ENCODE results near the gene VPS26B.
"Not testable (repeated sequence)": the region's sequence is repeated elsewhere in the genome, so short reads cannot be mapped to it uniquely, and the experiment has no call there.

VPS26B gene

DNA sequence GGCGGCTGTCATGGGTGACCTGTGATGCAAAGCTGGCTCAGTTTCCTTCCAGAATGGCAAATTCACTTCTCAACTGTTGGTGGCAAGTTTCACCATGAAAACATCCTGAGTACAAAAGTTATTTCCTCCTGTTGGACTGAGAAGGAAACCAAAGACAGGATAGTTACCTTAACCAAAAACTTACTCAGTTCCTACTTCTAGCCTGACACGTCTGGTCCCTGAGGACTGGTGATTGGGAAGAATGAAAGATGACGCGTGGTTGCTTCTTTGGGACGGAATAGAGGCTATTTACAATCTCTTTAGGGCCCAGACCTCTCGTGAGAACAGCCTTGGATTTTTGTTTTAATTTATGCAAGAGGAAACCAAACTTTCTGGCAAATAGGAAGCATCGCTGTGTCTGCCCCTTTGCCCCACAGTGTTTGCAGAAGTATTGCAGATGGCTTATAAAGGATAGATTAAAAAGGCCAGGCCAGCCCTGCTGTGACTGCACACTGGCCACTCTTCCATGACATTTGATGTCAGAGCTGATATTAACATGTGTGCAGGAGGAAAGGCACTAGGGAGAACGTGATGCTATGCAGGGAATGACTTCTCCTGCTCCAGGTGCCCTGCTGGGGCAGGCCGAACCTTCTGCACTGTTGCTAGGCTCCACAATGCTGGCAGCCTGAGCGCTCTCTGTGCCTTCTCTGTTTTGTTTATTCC, 7.6 kb downstream of the VPS26B start:
- no peak for DNase-seq (ENCODE audit: low spot score)

DNA sequence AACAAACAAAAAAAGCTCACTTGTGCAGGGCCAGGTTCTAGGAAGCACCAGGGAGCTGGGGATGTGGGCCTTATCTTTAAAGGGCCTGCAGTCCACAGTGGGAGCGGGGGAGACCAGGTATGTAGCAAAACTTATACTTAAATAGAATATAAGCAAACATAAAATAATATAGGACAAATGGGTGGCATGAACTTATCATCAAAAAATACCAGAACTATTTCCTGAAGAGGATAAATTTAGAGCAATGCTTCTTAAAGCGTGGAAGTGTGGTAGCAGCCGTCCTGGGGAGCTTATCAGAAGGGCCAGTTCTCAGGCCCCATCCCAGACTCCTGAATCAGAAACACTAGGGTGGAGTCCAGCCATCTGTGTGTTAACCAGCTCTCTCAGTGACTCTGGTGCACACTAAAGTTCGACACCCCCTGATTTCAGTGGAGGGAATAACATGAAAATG, 9.3 kb downstream of the VPS26B start:
- DNase-seq (ENCODE audit: low spot score) = no peak

DNA sequence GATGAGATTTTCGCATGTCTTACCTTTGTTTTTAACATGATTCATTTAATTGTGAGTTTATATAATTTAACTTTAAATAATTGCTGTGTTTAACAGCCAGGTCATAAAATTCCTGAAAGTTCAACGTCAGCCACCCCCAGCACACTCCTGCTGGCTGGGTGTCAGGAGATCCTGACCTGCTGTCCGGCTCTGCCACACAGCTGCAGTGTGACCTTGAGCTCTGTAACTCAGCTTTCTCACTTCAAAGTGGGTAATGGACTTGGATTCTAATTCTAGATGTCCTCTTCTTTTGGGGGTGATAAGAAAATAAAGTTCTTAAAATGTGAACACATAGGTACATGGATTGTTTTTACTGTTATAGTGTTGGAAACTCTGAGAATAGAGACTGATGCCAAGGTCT, 10.9 kb downstream of the VPS26B start:
- no peak for DNase-seq (ENCODE audit: low spot score)

DNA sequence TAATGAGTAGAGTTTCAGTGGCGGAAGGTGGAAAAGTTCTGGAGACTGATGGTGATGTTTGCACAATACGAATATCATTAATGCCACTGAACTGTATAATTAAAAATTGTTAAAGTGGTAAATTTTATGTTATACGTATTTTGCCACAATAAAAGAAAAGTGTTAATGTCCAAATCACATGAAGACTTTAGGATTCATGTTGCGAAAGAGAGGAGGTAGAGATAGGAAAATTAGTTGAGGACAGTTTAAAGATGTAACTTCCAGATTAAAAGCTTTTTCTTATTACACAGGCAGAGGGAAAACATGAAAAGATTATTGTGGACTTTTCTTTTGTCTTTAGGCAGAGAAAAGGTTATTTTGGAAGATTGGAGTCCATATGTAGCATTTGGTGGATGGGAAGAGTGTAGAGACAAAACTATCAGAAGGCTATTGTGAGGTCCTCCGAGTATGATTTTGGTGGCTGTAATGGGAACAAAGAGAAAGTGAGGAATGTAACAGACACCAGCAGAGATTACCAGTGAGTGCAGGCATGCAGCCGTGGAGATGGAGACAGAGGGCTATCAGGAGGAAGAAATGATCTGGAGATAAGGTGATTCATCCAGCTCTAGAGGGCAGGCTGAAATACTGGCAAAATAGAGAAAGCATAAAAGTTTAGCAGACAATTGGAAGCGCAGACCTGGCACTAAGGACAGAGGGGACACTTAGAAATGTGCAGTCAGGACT, 12.5 kb downstream of the VPS26B start:
- DNase-seq (ENCODE audit: low spot score) = no peak

DNA sequence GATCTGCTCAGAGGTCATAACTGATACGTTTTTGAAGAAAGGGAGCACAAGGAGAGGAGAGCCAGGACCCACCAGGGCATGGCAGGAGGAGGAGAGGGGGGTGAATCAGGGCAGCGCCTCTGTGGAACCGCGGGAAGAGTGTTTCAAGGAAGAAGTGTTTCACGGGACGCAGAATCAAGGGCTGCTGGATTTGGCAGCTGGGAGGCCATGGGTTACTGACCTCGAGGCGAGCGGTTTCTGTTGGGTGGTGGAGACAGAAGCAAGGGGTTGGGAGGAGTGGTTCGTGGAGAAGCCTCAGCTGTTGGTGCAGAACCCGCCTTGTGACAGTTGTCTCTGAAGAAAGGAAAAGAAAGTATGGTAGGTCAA, 13.1 kb downstream of the VPS26B start:
- no peak for DNase-seq (ENCODE audit: low spot score)

DNA sequence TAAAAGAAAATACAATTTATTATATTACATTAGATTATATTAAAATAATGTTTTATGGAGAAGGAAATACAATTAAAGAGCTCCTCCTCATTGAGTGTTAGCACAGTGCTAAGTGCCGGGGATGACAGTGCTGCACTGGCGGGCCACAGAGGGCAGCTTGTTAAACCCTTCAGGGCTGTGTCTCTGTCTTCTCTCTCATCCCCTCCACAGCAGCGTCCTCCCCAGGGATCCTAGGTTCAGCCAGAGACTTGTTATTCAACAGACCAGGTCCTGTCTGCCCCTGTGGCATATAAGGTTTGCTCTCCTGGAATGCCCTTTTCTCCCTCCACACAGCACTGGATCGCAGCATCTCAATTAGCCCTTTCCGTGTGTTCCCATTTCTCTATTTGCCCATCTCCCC, 14.5 kb downstream of the VPS26B start:
- no peak for DNase-seq (ENCODE audit: low spot score)

DNA sequence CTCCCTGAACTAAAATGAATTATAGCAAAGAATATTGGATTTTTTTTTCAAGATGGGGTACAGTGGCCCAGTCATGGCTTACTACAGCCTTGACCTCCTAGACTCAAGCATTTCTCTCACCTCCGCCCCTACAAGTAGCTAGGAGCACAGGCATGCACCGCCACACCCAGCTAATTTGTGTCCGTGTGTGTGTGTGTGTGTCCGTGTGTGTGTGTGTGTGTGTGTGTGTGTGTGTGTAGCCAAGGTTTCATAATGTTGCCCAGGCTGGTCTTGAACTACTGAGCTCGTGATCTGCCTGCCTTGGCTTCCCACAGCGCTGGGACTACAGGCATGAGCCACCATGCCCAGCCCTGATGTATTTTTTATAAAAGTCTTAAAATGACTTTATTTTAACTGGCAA, 16.1 kb downstream of the VPS26B start:
- no peak for DNase-seq (ENCODE audit: low spot score)

DNA sequence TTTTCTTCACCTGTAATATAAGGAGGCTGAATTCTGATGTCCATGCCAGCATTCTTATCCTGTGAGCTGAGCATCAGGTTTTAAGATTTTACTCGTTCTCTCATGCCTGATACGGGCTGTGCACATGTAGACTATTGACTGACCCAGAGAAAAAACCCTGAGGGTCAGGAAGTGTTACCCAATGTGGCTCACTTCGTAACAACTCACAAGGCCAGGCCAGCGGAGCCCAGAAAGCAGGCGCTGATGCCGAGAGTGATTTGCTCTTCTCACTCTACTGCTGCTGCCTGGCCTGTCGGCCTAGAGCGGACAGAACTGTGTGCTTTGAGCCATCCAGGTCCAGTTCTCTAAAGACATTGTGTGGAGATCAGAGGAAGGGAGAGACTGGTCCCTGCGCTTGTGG, 17.9 kb downstream of the VPS26B start:
- DNase-seq (ENCODE audit: low spot score) = no peak

DNA sequence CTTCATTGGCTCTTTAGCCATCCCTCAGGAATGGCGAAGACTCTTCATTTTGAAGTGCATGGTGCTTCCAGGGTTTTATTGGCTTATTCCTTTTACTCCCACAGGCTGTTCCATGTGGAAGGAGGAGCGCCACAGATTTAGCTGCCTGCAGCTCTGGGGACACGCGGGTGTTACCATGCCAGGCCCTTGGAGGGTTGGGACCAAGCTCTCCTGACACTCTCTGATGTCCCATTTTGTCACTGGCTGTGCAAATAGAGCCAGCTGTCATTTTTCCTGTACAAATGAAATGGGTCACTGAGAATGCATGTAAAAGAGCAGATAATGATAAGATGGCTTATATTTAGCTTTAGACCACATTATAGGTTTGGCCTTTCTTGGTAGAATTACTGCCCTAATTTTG, 19.4 kb downstream of the VPS26B start:
- DNase-seq (ENCODE audit: low spot score) = no peak

DNA sequence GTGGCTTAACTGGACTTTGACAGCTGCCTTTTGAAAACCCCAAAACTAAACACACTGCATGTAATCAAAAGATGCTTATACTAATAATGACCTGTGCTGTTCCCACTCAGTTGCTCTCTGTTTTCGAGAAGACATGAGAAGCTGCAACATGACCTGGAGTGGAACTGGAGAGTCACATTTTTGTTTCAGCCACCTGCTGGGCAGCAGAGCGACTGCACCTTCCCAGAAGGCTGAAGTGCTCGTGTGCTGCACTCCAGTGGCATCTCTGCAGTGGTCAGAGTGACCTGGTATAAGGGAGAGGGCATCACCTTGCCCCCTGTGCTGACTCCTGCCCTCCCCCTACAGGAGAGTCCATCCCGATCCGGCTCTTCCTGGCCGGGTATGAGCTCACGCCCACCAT, 20.1 kb downstream of the VPS26B start:
- DNase-seq (ENCODE audit: low spot score) = peak; percentile 50

DNA sequence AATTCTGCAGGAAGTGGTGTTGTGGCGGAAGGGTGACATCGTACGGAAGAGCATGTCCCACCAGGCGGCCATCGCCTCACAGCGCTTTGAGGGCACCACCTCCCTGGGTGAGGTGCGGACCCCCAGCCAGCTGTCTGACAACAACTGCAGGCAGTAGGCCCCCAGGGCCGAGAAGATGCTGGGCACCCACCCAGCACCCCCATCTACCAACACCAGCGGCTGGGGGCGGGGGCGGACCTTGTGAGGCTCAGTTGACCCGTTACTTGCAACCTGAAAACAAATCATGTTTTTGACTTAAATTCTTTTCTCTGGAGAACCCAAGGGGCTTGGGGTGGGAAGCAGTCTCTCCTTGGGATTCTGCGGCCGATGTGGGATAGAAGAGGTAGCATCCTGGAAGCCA, 21.0 kb downstream of the VPS26B start:
- no peak for DNase-seq (ENCODE audit: low spot score)

DNA sequence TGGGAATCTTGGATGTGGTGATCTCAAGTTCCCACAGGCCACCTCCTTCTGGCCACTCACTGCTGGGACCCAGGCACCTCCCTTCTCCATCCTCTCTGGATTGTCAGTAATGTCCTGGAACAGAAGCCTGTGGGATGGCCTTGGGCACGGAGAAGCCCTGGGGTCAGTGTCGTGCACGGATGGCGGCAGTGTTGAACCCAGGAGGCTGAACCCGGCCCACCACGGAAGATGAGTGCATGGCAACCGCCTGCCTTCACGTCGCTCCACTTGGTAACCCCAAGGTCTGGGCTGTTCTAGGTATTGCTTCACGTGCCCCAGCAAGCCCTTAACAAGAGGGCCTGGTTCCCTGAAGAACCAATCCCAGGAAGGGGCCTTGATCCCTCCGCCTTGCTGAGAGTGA, 21.6 kb downstream of the VPS26B start:
- DNase-seq (ENCODE audit: low spot score) = no peak

DNA sequence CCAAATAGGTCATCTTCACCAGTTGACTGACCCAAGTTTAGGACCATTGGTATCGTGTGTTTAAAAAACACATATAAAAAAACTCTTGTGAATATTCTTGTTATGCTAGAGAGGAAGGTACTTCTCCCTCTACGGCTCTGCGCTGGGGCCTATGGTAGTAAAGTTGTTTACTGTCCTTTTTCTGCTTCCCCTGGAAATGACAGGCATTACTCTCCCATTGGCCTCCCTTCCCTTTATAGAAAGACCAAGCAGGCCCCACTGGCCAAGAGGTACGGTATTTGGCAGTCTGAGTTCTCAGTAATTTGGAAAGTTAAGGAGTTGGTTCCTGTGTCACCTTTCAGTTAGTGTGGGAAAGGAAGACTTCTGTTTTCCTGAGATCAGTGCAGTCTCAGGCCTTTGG, 22.2 kb downstream of the VPS26B start:
- DNase-seq (ENCODE audit: low spot score) = no peak

DNA sequence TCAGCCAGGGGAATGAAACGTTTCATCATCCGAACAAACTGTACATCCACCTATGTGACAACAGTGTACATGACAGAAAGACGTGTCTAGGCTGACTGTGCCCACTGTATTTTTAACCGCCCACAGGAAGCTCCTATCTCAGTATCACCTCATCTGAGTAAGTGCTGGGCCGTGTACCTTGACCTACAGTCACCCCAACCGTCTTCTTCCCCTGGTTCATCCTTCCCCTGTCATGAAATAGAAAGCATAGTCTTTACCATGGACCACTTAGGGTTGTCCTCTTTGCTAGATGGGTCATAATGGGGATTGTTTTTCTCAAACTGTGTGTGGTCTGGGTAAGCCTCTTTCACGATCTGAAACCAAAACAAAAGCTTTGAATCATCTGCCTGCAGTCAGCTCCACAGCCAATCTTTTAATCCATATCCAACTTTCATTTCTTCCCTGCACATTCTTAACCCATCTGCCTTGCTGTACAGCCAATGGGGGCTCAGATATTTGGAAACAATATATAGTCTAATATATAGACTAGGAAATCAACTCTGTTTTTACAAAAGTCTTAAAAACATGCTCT, 24.5 kb downstream of the VPS26B start:
- no peak for DNase-seq (ENCODE audit: low spot score)

DNA sequence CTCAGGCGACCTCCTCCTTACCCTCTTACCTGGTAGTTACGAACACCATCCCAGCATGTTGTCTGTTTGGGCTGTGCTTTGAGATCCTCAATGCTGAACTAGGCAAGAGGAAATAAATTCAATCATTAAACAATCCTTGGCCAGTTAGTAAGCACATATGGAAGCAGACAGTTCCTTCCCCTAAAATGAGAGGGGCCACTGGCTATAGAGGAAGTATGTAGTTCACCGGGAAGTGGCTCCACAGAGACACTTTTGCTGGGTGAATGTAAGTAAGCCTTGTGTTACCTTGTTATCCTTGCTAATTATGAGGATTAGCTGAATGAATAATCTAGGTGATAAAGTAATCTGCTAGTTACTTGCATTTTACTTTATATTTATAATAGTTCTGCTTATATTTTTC, 25.8 kb downstream of the VPS26B start:
- no peak for DNase-seq (ENCODE audit: low spot score)

DNA sequence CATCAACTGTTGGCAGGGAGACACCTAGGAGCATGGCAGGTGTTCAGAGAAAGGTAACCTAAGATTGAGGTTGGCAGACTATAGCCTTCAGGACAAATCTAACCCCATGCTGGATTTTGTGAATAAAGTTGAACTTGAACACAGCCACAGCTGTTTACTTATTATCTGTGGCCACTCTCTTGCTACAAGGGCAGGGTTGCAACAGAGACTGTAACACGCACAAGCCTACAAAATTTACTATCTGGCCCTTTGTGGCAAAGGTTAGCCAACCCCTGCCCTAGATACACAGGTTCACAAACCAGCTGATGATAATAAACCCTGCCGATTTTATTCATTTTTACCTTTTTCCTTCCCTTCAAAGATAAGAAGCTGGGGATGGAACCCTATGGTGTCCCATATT, 26.2 kb downstream of the VPS26B start:
- no peak for DNase-seq (ENCODE audit: low spot score)

DNA sequence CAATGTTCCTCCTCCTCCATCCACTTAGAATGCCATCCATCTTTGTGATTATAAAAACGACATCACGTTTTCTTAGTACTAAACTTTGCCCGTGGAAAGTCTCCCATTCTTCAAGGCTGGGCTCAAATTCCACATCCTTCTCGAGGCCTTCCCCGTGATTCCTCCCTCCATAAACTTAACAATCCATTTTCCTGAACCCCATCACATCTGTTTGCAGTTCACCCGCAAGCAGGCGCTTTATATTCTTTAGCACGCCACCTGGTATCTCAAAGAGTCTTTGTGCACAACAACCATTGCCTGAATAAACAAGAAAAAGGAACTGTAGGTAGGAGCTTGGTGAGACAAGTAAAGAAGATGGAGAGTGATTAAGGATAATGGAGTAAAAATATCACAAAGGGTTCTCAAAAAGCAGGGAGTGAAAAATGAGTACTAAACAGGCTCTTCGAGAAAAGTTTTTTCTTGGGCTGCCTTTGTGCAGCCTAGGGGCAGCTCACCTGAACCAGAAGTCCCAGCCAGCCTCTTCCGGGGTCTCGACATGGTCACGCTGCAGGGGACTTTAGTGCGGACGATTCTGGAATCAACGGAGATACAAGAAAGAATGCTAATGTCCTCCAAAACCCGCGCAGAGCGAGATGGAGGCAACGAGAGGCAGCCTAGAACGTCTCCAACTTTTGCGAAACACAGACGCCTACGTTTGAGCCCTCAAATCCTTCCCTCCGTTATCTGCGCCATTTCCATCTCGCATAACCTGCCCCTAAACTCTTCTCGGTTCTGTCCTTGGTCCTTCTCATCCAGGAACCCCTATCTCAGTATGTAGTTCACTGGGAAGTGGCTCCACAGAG, 28.1 kb downstream of the VPS26B start:
- peak; percentile 54 for DNase-seq (ENCODE audit: low spot score)

DNA sequence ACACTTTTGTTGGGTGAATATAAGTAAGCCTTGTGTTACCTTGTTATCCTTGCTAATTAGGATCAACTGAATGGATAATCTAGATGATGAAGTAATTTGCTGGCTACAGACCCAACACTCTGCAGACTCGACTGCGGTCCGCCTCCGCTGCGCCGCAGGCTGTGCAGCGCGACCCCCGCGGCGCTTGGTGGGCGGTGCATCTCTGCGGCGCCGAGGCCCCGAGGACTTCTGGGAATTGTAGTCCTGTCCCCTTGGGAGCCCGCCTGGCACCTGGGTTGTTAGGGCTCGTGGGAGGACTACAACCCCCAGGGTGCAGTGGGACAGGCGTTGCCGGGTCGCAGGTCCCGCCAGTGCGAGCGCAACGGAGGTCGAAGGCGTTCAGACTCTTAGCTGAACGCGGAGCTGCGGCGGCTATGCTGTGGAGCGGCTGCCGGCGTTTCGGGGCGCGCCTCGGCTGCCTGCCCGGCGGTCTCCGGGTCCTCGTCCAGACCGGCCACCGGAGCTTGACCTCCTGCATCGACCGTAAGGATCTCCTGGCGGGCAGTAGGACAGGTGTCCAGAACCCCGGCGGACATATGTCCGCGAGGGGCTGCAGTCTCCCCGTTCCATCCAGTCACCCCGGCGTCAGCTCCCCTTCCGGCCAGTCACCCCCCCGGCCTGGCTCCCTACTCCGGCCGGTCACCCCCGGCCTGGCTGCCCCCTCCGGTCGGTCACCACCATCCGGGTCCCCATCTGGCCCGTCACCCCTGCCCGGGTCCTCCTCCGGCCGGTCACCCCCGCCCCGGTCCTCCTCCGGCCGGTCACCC, 28.9 kb downstream of the VPS26B start, which contains the start of the genes ACAD8 and THYN1:
Gene ACAD8, plus strand, starts transcription at position 381 of the 806 bp plus-strand sequence. Its CDS starts 33 bp downstream, at position 414.
Gene THYN1, minus strand, starts transcription at position 165 of the 806 bp plus-strand sequence. CDS start 470 bp downstream, outside the sequence.
- DNase-seq (ENCODE audit: low spot score) = peak; percentile 98

DNA sequence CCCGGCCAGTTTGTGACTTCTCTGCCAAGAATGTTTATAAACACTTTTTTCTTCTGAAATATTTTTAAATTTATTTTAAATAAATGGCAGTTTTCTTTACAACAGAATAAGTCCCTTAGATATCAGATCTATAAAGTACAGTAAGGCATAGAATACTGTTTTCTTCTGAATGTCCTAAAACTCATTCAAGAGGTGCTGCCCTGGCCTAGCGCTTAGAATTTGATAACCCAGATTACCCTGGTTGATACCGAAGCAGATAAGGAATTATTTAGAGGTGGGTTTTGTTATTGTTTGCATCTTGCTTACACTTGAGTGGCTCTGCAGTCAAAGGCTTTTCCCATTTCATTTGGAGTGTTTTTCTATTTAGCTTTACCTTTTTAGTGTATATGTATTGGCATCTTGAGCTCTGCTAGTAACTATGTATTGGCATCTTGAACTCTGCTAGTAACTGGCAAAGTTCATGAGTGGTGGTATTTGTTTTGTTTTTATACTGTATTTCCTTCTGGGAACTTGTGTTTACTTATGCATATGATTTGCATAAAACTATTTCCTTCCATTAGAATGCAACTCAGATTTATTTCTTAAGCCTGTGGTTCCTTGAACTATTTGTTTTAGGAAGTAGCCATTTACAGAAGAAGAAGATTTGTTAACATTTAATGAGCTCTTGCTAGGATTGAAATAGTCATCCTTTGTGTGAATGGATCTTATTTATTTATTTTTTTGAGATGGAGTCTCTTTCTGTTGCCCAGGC, 30.1 kb downstream of the VPS26B start:
- DNase-seq (ENCODE audit: low spot score) = no peak

DNA sequence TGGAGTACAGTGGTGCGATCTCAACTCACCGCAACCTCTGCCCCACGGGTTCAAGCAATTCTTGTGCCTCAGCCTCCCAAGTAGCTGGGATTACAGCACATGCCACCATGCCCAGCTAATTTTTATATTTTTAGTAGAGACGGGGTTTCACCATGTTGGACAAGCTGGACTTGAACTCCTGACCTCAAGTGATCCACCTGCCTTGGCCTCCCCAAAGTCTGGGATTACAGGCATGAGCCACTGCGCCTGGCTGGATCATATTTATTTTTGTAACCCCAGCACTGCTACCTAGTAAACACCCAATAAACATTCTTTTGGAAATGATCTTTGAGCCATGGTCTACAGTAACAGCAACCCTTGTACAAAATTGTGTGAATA, 30.7 kb downstream of the VPS26B start:
- not testable (repeated sequence) for DNase-seq (ENCODE audit: low spot score)

DNA sequence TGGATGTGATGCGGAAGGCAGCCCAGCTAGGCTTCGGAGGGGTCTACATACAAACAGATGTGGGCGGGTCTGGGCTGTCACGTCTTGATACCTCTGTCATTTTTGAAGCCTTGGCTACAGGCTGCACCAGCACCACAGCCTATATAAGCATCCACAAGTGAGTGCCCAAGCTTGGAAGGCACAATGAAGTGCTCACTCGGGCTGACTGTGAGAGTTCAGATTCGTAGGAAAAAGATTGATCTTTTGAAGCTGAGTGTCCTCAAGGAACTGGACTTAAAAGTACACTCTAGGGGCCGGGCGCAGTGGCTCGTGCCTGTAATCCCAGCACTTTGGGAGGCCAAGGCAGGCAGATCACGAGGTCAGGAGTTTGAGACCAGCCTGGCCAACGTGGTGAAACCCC, 32.6 kb downstream of the VPS26B start:
- DNase-seq (ENCODE audit: low spot score) = no peak

All from AG20443 (cell line).